ENCODE results near the gene LEF1.

LEF1 gene

GRCh38 chr4:108168671-108169523 lies at the start of gene LEF1:
Gene LEF1 (minus strand): TSS chr4:108168932. CDS start chr4:108167767, 1,165 bp downstream.
- DNase-seq = peak; percentile 49 to 51
- TF ChIP-seq GATA1 (IDR thresholded peaks at IDR 0.05; ENCODE audit: low read depth, low read length) (no peak), POLR2A (IDR thresholded peaks at IDR 0.05; ENCODE audit: low read length) (no peak)

DNA sequence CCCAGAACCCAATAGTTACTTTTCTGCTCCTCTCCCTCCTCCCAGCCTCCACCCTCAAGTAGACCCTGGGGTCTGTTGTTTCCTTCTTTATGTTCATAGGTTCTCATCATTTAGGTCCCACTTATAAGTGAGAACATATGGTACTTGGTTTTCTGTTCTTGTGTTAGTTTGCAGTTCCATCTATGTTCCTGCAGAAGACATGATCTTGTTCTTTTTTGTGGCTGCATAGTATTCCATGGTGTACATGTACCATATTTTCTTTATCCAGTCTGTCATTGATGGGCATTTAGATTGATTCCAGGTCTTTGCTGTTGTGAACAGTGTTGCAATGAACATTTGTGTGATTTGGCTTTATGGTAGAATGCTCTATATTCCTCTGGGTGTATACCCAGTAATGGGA lies 47.8 kb upstream of the LEF1 start:
- no peak for DNase-seq
- no peak for TF ChIP-seq GATA1 (IDR thresholded peaks at IDR 0.05; ENCODE audit: low read depth, low read length)
- no peak for TF ChIP-seq POLR2A (IDR thresholded peaks at IDR 0.05; ENCODE audit: low read length)

GRCh38 chr4:108215055-108215454 lies 46.3 kb upstream of the LEF1 start:
- no peak for DNase-seq
- TF ChIP-seq GATA1 (IDR thresholded peaks at IDR 0.05; ENCODE audit: low read depth, low read length) (no peak), POLR2A (IDR thresholded peaks at IDR 0.05; ENCODE audit: low read length) (no peak)

- DNase-seq = no peak
- TF ChIP-seq POLR2A (IDR thresholded peaks at IDR 0.05; ENCODE audit: low read length) = no peak
- TF ChIP-seq GATA1 (IDR thresholded peaks at IDR 0.05; ENCODE audit: low read depth, low read length) = no peak
These were observed 45.0 kb upstream of the LEF1 start for GRCh38 chr4:108213723-108214122.

- DNase-seq = no peak
- no peak for TF ChIP-seq GATA1 (IDR thresholded peaks at IDR 0.05; ENCODE audit: low read depth, low read length)
- no peak for TF ChIP-seq POLR2A (IDR thresholded peaks at IDR 0.05; ENCODE audit: low read length)
These were observed 44.6 kb upstream of the LEF1 start for GRCh38 chr4:108213308-108213707.

- TF ChIP-seq POLR2A (IDR thresholded peaks at IDR 0.05; ENCODE audit: low read length) (no peak), GATA1 (IDR thresholded peaks at IDR 0.05; ENCODE audit: low read depth, low read length) (no peak)
- DNase-seq = no peak
These were observed 42.5 kb upstream of the LEF1 start for GRCh38 chr4:108210989-108211835.

GRCh38 chr4:108209489-108209888 lies 40.8 kb upstream of the LEF1 start:
- TF ChIP-seq POLR2A (IDR thresholded peaks at IDR 0.05; ENCODE audit: low read length) (no peak), GATA1 (IDR thresholded peaks at IDR 0.05; ENCODE audit: low read depth, low read length) (no peak)

DNA sequence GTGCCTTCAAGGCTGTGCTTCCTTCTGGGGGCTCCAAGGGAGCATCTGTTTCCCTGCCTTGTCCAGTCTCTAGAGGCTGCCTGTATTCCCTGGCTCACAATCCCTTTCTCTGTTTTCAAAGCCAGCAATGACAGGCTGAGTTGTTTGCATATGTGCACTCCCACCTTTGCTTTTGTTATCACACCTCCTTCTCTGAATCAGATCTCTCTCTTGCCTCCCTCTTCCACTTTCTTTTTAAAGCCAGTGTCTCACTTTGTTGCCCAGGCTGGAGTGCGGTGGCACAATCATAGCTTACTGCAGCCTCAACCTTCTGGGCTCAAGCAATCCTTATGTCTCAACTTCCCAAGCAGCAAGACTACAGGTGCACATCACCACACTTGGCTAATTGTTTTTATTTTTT lies 37.1 kb upstream of the LEF1 start:
- no peak for DNase-seq
- no peak for TF ChIP-seq POLR2A (IDR thresholded peaks at IDR 0.05; ENCODE audit: low read length)
- TF ChIP-seq GATA1 (IDR thresholded peaks at IDR 0.05; ENCODE audit: low read depth, low read length) = no peak

More at GRCh38 chr4:108209489-108209888, 40.8 kb upstream of the LEF1 start:
- DNase-seq = no peak

- no peak for DNase-seq
- TF ChIP-seq POLR2A (IDR thresholded peaks at IDR 0.05; ENCODE audit: low read length) (no peak), GATA1 (IDR thresholded peaks at IDR 0.05; ENCODE audit: low read depth, low read length) (no peak)
These were observed 35.8 kb upstream of the LEF1 start for GRCh38 chr4:108204518-108204917.

DNA sequence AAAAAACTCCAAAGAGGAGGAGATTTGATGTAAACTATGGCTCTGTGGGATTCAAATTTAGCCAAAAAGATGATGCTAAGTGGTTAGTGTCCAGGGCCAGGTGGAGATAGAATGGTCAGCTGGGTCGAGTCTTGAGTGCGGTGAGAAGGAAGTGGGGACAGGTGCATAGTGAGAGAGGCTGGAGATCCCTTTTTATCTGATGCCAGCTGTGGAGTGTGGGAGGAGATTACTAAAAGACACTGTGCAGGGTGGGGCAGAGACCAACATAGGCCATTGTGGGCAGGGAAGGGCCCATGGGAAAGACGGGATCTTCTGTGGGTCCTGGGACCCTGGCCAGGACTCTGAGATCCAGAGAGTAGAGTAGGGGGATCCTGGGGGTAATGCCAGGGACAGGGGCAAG lies 34.6 kb upstream of the LEF1 start:
- TF ChIP-seq POLR2A (IDR thresholded peaks at IDR 0.05; ENCODE audit: low read length) (no peak), GATA1 (IDR thresholded peaks at IDR 0.05; ENCODE audit: low read depth, low read length) (no peak)
- DNase-seq = no peak

- DNase-seq = no peak
- TF ChIP-seq GATA1 (IDR thresholded peaks at IDR 0.05; ENCODE audit: low read depth, low read length) = no peak
- TF ChIP-seq POLR2A (IDR thresholded peaks at IDR 0.05; ENCODE audit: low read length) = no peak
These were observed 33.0 kb upstream of the LEF1 start for GRCh38 chr4:108201774-108202173.

GRCh38 chr4:108199881-108200280 lies 31.1 kb upstream of the LEF1 start:
- no peak for DNase-seq
- TF ChIP-seq GATA1 (IDR thresholded peaks at IDR 0.05; ENCODE audit: low read depth, low read length) (no peak), POLR2A (IDR thresholded peaks at IDR 0.05; ENCODE audit: low read length) (no peak)

- no peak for DNase-seq
- TF ChIP-seq POLR2A (IDR thresholded peaks at IDR 0.05; ENCODE audit: low read length) (no peak), GATA1 (IDR thresholded peaks at IDR 0.05; ENCODE audit: low read depth, low read length) (no peak)
These were observed 25.3 kb upstream of the LEF1 start for GRCh38 chr4:108193886-108194672.

- TF ChIP-seq GATA1 (IDR thresholded peaks at IDR 0.05; ENCODE audit: low read depth, low read length) (no peak), POLR2A (IDR thresholded peaks at IDR 0.05; ENCODE audit: low read length) (no peak)
- DNase-seq = no peak
These were observed 24.2 kb upstream of the LEF1 start for GRCh38 chr4:108192935-108193334.
